ENCODE measurements around the gene ABHD14A.

ABHD14A gene

GRCh38 chr3:51997935-51998596 is 23.2 kb downstream of the ABHD14A start:
- DNase-seq, result no peak

- DNase-seq, result no peak
These were observed 23.9 kb downstream of the ABHD14A start for GRCh38 chr3:51998774-51999173.

- DNase-seq, result no peak
These were observed 25.0 kb downstream of the ABHD14A start for GRCh38 chr3:51999846-52000245.

- DNase-seq, result peak; percentile 59
These were observed 26.6 kb downstream of the ABHD14A start for GRCh38 chr3:52001443-52001974.

- no peak for DNase-seq
These were observed 27.9 kb downstream of the ABHD14A start for GRCh38 chr3:52002748-52003147.

GRCh38 chr3:52004163-52004787 is 29.4 kb downstream of the ABHD14A start:
- no peak for DNase-seq

- no peak for DNase-seq
These were observed 30.1 kb downstream of the ABHD14A start for GRCh38 chr3:52004906-52005395.

GRCh38 chr3:52005571-52005986 is 30.7 kb downstream of the ABHD14A start:
- DNase-seq, result no peak

- DNase-seq, result no peak
These were observed 31.4 kb downstream of the ABHD14A start for GRCh38 chr3:52006017-52006819.

GRCh38 chr3:52006820-52007133 is 31.9 kb downstream of the ABHD14A start:
- no peak for DNase-seq

GRCh38 chr3:52007291-52007690 is 32.4 kb downstream of the ABHD14A start:
- DNase-seq, result no peak

- DNase-seq, result no peak
These were observed 35.6 kb downstream of the ABHD14A start for GRCh38 chr3:52010431-52010830.

GRCh38 chr3:52012699-52013098 is 37.8 kb downstream of the ABHD14A start:
- DNase-seq, result no peak

- no peak for DNase-seq
These were observed 39.1 kb downstream of the ABHD14A start for GRCh38 chr3:52013802-52014598.

GRCh38 chr3:52014613-52015012 is 39.7 kb downstream of the ABHD14A start:
- no peak for DNase-seq

GRCh38 chr3:52015438-52016228 is 40.8 kb downstream of the ABHD14A start:
- no peak for DNase-seq

GRCh38 chr3:52017586-52017985 is 42.7 kb downstream of the ABHD14A start:
- no peak for DNase-seq

- no peak for DNase-seq
These were observed 43.6 kb downstream of the ABHD14A start for GRCh38 chr3:52018319-52019000.

- no peak for DNase-seq
These were observed 44.7 kb downstream of the ABHD14A start for GRCh38 chr3:52019352-52020080.

GRCh38 chr3:52020796-52021195 is 45.9 kb downstream of the ABHD14A start:
- DNase-seq, result no peak
